Measurements from ENCODE around the gene APOBEC3C. TPM values are rescaled to one million over a fixed set of nuclear protein-coding genes. Genes with fewer than 3 reads are reported as not detected.

APOBEC3C gene
- total RNA-seq, 1 experiment from 2014 or later, result 32.1 TPM

DNA sequence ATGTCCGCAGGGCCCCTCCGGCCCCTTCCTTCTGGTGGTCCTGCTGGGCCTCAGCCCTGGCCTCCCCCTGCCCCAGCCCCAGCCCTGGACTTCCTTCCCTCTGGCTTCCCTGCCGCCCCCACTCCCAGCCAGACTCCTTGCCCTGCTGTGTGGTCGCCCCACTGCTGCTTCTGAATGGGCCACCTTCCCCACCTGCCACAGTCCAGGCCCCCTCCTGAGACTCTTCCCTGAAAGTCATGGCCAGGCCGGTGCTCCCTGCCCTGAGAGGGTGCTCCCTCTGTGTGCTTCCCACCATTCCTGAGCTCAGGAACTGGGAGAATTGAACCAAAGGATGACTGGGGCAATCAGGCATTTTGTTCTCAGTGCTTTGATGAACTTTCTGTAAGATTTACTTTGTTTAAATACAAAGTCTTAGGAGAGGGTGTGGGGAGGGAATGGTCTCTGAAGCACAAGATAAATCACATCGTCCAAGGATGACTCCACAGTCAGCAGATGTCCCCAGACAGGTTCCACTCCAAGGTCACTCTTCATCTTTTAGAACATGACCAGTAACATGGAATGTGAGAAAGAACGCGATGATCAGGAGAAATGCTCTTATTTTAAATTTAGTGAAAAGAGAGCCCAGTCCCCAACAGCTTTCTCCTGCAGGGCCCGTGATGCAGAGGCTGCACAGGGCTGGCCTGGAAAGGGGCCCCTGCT lies 7.6 kb downstream of the APOBEC3C start:
- no CpG with 5 or more reads among the region's 9 CpGs for WGBS (ENCODE audit: extremely low coverage, insufficient read length, low lambda C conversion rate)
- H2AFZ ChIP-seq (ENCODE audit: low read length), result no peak overlapping the region
- H3K36me3 Mint-ChIP-seq (ENCODE audit: insufficient read depth in 1 of 3, low read depth in 3 of 3), result peaks cover 10 to 40% (median 25%) of the 10 kb centered on the region in 3 experiments; a peak in 6 of 7 replicates
- no peak overlapping the region for H2BK120ac ChIP-seq (ENCODE audit: low read depth, low read length, poor library complexity, severe bottlenecking)
- H3T11ph ChIP-seq (ENCODE audit: low read length), result no peak overlapping the region
- H4K20me1 ChIP-seq (ENCODE audit: control insufficient read depth, insufficient read depth, insufficient read length), result no peaks in the 10 kb centered on the region
- H2BK5ac ChIP-seq (ENCODE audit: insufficient read length, low read length), result no peak overlapping the region
- H3K27ac Mint-ChIP-seq, result peak overlapping the region; percentile 93 to 96 (median 93)
- no peaks in the 10 kb centered on the region for H3K27me3 ChIP-seq (ENCODE audit: insufficient read depth, low read length)
- H3K79me1 ChIP-seq (ENCODE audit: insufficient read depth, low read depth, low read length, poor library complexity, severe bottlenecking), result no peaks in the 10 kb centered on the region
- H3K27ac ChIP-seq (ENCODE audit: insufficient read length, low read depth, low read length), result no peak overlapping the region
- no peak overlapping the region for H3K23ac ChIP-seq (ENCODE audit: insufficient read length, low read depth, low read length)
- H3K9me3 Mint-ChIP-seq, result no peaks in the 10 kb centered on the region
- H3K79me2 ChIP-seq (ENCODE audit: insufficient read depth, low read length), result peaks cover 3% of the 10 kb centered on the region; the same call in 1 of the 2 replicates
- H3K4me2 ChIP-seq (ENCODE audit: insufficient read depth, insufficient read length, low read length), result no peak overlapping the region
- no peak overlapping the region for H2BK15ac ChIP-seq (ENCODE audit: low read depth, low read length)
- no peak for DNase-seq
- H3K14ac ChIP-seq (ENCODE audit: insufficient read depth, low read length), result no peak overlapping the region
- H2AK5ac ChIP-seq (ENCODE audit: insufficient read length, low read length), result no peak overlapping the region
- H3K4me1 ChIP-seq (ENCODE audit: insufficient read depth, low read length), result peaks cover 4% of the 10 kb centered on the region
- H3K23me2 ChIP-seq (ENCODE audit: insufficient read length, low read depth, low read length, poor library complexity, severe bottlenecking), result peaks cover 7% of the 10 kb centered on the region
- no peak overlapping the region for H3K4ac ChIP-seq (ENCODE audit: low read depth, low read length)
- H3K9ac ChIP-seq (ENCODE audit: extremely low read depth, insufficient read length, low read length), result no peak overlapping the region
- no peak overlapping the region for H2BK20ac ChIP-seq (ENCODE audit: low read depth, low read length, poor library complexity, severe bottlenecking)
- no peak overlapping the region for H3K56ac ChIP-seq (ENCODE audit: insufficient read length, low read depth, low read length)
- H3K27me3 Mint-ChIP-seq (ENCODE audit: low read depth), result no peaks in the 10 kb centered on the region
- TF ChIP-seq, protein P1, sequence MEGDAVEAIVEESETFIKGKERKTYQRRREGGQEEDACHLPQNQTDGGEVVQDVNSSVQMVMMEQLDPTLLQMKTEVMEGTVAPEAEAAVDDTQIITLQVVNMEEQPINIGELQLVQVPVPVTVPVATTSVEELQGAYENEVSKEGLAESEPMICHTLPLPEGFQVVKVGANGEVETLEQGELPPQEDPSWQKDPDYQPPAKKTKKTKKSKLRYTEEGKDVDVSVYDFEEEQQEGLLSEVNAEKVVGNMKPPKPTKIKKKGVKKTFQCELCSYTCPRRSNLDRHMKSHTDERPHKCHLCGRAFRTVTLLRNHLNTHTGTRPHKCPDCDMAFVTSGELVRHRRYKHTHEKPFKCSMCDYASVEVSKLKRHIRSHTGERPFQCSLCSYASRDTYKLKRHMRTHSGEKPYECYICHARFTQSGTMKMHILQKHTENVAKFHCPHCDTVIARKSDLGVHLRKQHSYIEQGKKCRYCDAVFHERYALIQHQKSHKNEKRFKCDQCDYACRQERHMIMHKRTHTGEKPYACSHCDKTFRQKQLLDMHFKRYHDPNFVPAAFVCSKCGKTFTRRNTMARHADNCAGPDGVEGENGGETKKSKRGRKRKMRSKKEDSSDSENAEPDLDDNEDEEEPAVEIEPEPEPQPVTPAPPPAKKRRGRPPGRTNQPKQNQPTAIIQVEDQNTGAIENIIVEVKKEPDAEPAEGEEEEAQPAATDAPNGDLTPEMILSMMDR (conservative IDR thresholded peaks at IDR 0.05), result no peak
- no peak overlapping the region for H4K5ac ChIP-seq (ENCODE audit: insufficient read length, low read depth, low read length)
- H3K9me3 ChIP-seq (ENCODE audit: control insufficient read depth, low read depth, low read length), result no peaks in the 10 kb centered on the region
- no peak overlapping the region for H3K18ac ChIP-seq (ENCODE audit: insufficient read length, low read depth, low read length)
- H4K8ac ChIP-seq (replicated peaks; ENCODE audit: insufficient read length, low read depth, low read length), result no peak overlapping the region
- no peak overlapping the region for H2BK12ac ChIP-seq (ENCODE audit: insufficient read length, low read depth, low read length)
- peaks cover 43 to 68% of the 10 kb centered on the region in 2 experiments for H3K4me1 Mint-ChIP-seq
- H3K4me3 Mint-ChIP-seq, result peak overlapping the region; percentile 34 to 40; a peak in 4 of 5 replicates
- no peak overlapping the region for H4K91ac ChIP-seq (ENCODE audit: insufficient read length, low read depth, low read length)
